H1 (cell line): ENCODE results near the gene WWC2.

ENCODE experiments used
- FOSL1 ChIP-seq: IDR thresholded peaks from 2 replicates; pipeline ENCODE4 v1.6.1; 2011; ENCODE audit warnings: mild to moderate bottlenecking, low read depth, low read length, moderate library complexity; ENCODE audit not compliant: insufficient read depth
- SAP30 ChIP-seq: fragments of 300-600 bp; sonication (generic); IDR thresholded peaks from 2 replicates; pipeline ENCODE4 v1.7.1; 2012; ENCODE audit warnings: low read length, moderate library complexity, mild to moderate bottlenecking, inconsistent platforms; ENCODE audit not compliant: insufficient read depth, insufficient replicate concordance
- SIN3A ChIP-seq, 2 experiments: IDR thresholded peaks in 1 of 2; conservative IDR thresholded peaks in 1 of 2; 2 replicates each; pipeline ENCODE4 v1.6.1; 2011 to 2012; ENCODE audit warnings: low read length in 2 of 2, improper control_type of control experiment in 1 of 2, low read depth in 1 of 2, mild to moderate bottlenecking in 1 of 2
- SUZ12 ChIP-seq: fragments of 200-600 bp; sonication (generic); IDR thresholded peaks from 2 replicates; pipeline ENCODE4 v1.6.1; 2012; ENCODE audit warnings: mild to moderate bottlenecking, inconsistent platforms, low read length, moderate library complexity, mixed read lengths
- TAF1 ChIP-seq: IDR thresholded peaks from 2 replicates; pipeline ENCODE4 v1.6.1; 2011; ENCODE audit warnings: mild to moderate bottlenecking, low read depth, low read length
- TF ChIP-seq, protein P1 (sequence below), 3 experiments: IDR thresholded peaks; 1 replicate in 2 of 3; 2 replicates in 1 of 3; pipeline versions ENCODE4 v1.5.1 to v1.6.1; 2011; ENCODE audit warnings: low read length in 3 of 3, mild to moderate bottlenecking in 3 of 3, inconsistent platforms in 2 of 3, low read depth in 1 of 3, moderate library complexity in 1 of 3; ENCODE audit not compliant: insufficient read depth in 1 of 3; ENCODE audit errors: control extremely low read depth in 1 of 3
- TF ChIP-seq, protein P2 (sequence below): IDR thresholded peaks from 2 replicates; pipeline ENCODE4 v1.6.1; 2012; ENCODE audit warnings: low read length, inconsistent platforms

DNA sequence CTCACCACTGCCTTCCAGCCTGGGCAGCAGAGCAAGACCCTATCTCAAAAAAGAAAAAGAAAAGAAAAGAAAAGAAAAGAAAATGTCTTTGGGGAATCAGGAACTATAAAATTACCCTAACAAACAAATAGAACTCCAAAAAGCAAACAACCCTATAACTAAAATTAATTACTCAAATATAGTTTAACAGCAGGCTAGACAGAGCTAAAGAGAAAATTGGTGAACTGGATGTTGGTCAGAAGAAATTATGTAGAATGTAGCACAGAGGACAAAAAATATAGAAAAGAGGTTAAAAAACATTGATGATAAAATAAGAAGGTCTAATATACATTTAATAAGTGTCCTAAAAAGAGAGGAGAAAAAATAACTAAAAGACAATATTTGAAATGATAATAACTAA is 27.8 kb upstream of the WWC2 start:
- TF ChIP-seq, protein P1, sequence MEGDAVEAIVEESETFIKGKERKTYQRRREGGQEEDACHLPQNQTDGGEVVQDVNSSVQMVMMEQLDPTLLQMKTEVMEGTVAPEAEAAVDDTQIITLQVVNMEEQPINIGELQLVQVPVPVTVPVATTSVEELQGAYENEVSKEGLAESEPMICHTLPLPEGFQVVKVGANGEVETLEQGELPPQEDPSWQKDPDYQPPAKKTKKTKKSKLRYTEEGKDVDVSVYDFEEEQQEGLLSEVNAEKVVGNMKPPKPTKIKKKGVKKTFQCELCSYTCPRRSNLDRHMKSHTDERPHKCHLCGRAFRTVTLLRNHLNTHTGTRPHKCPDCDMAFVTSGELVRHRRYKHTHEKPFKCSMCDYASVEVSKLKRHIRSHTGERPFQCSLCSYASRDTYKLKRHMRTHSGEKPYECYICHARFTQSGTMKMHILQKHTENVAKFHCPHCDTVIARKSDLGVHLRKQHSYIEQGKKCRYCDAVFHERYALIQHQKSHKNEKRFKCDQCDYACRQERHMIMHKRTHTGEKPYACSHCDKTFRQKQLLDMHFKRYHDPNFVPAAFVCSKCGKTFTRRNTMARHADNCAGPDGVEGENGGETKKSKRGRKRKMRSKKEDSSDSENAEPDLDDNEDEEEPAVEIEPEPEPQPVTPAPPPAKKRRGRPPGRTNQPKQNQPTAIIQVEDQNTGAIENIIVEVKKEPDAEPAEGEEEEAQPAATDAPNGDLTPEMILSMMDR (IDR thresholded peaks at IDR 0.05; ENCODE audit: control extremely low read depth in 1 of 3, insufficient read depth in 1 of 3, low read depth in 1 of 3, low read length in 3 of 3): no peak
- TF ChIP-seq SUZ12 (no peak), FOSL1 (no peak), SAP30 (no peak), TAF1 (no peak), SIN3A (conservative IDR thresholded peaks at IDR 0.05 in 1 of 2, IDR thresholded peaks at IDR 0.05 in 1 of 2; ENCODE audit: low read depth in 1 of 2, low read length in 2 of 2) (no peak)
- TF ChIP-seq, protein P2, sequence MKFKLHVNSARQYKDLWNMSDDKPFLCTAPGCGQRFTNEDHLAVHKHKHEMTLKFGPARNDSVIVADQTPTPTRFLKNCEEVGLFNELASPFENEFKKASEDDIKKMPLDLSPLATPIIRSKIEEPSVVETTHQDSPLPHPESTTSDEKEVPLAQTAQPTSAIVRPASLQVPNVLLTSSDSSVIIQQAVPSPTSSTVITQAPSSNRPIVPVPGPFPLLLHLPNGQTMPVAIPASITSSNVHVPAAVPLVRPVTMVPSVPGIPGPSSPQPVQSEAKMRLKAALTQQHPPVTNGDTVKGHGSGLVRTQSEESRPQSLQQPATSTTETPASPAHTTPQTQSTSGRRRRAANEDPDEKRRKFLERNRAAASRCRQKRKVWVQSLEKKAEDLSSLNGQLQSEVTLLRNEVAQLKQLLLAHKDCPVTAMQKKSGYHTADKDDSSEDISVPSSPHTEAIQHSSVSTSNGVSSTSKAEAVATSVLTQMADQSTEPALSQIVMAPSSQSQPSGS: no peak
